GM18867 (cell line): Measurements from ENCODE around the gene UTP25.
A peak's percentile ranks its signal among the peaks of the same experiment; 100 is the strongest.

ENCODE experiments used
- ATAC-seq: cut with Tn5 transposase; IDR thresholded peaks from one replicate; pipeline ENCODE4 v1.9.1; 2021; ENCODE audit warnings: mild to moderate bottlenecking, moderate library complexity; ENCODE audit not compliant: unreplicated experiment

The UTP25 gene

GRCh38 chr1:209805341-209805781 is 22.4 kb upstream of the UTP25 start:
- ATAC-seq = no peak

DNA sequence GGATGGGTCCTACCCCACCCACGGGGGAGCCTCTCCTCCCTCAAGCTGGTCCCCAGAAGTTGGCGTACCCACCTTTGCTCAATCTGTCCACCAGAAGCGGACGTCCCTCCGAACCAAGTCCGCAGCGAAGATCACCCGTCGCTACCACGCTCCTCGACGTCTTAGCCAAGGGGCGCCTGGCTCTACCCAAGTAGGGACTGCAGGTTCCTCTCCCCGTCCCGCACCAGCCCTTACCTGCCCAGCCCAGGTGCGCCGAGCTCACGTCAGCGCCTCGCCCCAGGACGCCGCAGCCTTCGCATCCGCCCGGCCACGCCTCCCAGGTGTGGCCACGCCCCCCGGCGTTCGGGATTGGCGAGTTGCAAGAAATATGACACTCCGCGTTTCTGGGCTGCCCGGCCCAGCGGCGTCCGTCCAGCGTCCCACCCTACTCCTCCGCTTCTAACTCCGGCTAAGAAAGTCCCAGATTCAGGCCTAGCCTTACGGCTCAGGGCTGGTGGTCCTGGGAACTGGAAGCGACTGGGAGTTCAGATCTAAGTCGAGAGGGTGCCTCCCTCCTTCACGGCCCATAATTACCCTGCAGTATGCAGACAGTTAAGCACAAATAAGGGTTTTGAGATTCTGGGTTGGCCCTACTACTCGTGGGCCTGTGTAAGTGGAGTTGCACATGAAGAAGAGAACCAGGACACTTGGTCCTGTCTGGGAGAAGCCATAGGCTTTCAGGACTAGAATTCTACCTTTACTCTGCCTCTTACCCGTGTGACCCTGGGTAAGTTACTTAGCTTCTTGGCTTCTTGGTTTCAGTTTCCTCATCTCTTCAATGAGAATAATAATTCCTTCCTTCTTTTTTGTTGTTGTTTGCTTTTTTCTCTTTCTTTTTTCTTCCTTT is 21.7 kb upstream of the UTP25 start, which contains the start of gene IRF6:
IRF6 (minus strand) TSS at position 268 of the 886 bp plus-strand sequence. CDS start 4,729 bp downstream, outside the sequence.
- peak; percentile 95 for ATAC-seq

GRCh38 chr1:209807509-209807908 is 20.3 kb upstream of the UTP25 start:
- ATAC-seq = no peak

- no peak for ATAC-seq
Observed at GRCh38 chr1:209808059-209808581, 19.7 kb upstream of the UTP25 start.

DNA sequence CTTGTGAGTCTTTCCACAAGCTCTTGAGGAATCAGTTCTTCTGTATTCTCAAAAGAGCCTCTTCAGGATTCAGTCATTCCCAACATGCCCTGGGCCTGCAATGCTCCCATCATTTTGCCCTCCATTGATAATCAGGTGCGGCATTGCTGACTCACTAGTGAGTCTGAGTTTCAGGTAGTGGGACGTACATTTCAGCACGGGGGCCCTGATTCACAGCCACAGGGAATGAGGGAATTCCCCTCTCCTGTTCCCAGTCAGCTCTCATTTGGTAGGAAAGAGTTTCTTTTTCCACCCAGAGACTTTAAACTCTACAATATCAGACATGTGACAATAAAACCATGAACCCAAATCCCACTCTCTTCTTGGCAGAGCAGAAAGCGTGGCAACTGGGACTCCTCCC is 18.2 kb upstream of the UTP25 start:
- ATAC-seq = no peak

DNA sequence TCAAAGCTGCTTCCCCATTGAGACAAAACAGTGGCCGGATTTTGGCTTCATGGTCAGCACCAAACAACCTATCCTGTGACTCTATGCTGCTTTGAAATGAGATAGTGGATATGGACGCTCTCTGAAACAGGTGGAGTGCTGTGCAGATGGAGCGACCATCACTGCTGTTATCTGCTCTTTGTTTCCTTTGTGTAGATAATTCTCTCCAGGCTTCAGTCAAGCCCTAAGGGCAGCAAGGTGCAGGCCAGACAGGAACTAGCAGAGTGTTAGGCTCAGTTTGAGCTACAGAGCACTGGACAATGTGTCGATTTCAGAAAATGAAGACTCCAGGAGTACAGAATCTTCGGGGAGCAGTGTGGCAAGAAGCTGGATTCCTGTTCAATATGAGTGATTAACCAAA is 17.0 kb upstream of the UTP25 start:
- ATAC-seq = no peak

- ATAC-seq = no peak
Observed at GRCh38 chr1:209813902-209814301, 13.9 kb upstream of the UTP25 start.

DNA sequence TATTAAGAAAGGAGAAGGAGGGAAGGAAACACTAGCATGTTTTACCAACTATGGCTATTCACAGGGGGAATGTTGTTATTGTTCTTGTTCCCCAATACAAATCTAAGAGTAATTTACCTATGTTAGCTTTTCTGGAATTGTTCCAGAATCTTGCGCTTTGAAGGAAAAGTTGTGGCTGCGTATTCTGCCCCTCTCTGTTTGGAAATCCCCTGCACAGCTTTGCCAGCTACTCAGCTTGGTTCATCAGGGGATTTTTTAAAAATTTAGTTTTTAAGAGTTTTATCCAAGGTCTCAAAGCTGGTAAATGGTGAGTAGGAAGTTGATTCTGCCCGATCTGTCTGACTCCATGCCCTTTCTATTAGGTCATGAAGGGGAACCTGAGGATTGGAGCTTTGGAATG is 12.3 kb upstream of the UTP25 start:
- no peak for ATAC-seq

DNA sequence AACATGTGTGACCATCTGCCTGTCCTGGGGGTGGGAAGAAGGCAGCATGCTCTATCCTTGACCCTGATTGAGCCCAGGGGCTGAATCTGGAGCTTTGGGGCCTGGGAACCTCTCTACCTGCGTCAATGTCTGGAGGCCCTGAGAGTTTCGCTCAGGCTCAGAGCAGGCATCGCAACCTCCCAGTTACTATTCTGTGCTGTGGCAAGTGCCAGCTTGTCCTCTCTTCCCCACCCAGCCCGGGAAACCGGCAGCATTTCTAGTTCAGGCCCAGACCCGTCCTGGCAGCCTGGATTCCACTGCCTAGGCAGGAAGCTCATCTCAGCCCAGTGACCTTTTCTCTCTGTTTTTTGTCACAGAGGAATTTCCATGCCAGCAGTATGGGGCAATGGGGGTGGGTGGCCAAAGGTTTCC is 11.8 kb upstream of the UTP25 start:
- ATAC-seq = no peak

DNA sequence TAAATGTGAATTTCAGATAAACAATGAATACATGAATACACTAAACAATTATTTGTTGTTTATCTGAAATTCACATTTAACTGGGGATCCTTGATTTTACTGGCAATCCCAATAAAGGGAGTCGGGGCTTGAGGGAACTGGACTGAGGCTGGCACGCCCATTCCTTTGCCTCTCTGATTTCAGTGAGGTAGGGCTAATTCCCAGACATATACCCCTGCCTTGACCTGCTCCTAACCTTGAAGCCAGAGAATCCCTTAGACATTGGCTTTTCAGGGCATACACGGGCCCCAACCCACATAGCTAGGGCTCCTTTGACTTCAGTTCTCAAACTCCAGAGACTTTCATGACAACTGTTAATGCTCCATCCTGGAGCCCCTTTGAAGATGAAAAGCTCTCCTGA is 10.8 kb upstream of the UTP25 start:
- ATAC-seq = no peak

GRCh38 chr1:209817691-209818090 is 10.1 kb upstream of the UTP25 start:
- no peak for ATAC-seq

DNA sequence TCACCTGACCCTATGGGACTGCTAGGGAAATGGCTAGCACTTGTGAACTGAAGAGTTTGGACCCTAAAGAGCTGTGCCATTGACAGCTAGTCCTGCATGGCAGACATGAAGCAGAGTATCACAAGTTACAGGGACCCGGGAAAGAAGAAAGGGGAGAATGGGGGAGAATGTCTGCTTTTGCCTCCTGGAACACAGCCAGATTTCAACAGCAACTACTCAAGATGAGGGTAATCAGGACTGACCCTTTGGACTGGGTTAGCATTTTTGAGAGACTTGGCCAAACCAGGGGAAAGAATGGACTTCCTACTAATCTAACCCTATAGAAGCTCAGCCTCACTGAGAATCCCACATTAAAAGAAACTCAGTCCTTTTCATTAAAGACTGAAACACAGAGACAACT is 8.7 kb upstream of the UTP25 start:
- no peak for ATAC-seq

DNA sequence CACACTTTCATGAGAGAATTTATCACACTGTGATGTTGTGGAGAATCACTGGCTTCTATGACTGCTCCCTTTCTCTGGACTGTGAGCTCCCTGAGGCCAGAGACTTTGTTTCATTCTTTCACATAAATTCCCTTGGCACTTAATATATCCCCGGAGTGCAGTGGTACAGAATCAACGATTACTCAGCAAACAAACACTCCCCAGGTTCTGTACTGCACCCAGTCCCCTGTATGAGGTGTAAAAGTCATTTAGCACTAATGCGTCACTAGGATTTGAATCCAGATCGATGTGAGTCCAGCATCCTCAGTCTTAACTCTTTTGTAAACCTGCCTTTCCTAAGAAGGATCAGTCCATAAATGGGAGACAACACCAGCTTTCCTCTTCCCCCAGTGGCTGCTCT is 6.8 kb upstream of the UTP25 start:
- no peak for ATAC-seq

DNA sequence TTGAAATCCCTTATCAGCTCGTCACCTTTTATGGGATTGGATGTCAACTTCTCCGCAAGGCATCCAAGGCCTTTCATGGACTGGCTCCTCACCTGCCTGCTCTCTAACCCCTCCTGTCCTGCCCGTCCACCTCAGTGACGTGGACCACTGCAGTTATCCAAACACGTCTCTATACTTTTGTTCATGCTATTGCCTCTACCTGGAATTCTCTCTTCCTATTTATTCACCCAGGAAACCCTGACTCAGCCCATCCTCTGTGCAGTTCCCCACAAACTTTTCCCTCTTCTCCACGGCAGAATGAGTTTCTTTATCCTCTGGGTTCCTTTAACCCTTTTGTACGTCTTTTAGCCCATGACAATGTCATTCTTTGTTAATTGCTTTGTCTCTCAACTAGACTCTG is 5.1 kb upstream of the UTP25 start:
- no peak for ATAC-seq

GRCh38 chr1:209823143-209824041 is 4.4 kb upstream of the UTP25 start:
- ATAC-seq = peak; percentile 32

DNA sequence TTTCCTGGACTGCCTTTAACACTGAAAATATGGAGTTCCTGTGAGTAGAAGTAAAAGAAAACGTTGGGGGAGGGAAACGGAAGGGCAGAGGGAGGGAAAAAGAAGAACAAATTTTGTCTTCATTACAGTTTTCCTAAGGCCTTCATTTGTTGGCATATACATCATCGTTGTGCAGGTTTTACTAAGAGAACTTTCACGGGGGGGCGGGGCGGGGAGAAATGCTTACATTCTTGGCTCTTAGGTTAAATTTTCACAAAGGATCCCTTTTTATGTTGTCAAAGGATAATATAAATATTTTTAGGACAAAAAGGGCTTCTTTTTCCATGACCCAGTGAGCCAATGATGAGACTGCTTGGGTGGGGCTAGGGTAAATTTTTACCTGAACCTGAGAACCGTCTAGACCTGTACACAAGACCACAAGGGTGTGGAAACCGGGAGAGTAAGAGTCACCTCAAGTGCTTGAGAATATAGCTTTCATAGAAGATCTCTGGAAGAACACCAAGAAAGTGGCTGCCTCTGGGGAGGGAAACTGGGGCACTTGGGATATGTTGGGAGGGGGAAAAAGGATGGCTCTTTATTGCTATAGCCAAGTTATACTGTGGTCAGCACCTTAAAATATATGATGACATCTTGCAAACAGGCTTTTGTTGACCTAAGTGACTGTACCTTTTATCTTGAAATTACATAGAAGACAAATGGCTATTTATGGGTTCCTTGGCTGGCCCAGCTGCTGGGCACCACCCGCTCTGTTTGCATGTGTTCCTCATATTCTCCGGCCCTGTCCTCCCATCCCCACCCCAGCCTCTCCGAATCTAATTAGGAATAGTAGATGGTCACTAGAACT is 2.0 kb upstream of the UTP25 start:
- no peak for ATAC-seq

DNA sequence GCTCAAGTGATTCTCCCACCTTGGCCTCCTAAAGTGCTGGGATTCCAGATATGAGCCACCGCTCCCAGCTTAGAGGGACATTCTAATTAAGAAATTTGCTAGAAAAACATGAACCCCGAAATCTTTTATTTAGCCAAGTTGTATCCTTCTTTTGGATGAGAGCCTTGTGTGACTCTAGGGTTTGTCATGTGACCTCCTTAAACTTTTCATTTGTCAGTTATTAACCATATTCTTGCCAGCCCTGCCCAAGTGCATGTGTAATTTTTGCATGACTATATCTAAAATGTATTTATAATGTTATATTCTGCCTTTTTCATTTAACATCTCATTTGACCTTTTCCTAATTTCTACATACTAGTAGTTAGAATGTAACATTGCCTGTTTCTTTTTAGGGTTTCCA is 1.9 kb downstream of the UTP25 start:
- ATAC-seq = no peak

DNA sequence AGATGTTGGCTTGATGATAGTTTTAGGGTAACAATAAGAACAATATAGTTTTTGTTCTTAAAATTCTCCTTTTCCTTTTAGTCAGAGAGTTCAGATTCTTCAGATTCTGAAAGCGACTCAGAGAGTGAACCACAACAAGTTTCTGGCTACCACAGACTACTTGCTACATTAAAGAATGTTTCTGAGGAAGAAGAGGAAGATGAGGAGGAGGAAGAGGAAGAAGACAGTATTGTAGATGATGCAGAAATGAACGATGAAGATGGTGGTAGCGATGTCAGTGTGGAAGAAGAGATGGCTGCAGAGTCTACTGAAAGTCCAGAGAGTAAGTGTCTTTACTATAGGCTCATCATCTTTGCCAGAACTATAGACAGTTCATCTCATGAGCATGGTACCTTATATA is 3.0 kb downstream of the UTP25 start:
- ATAC-seq = no peak

GRCh38 chr1:209831615-209832014 is 3.8 kb downstream of the UTP25 start:
- no peak for ATAC-seq

DNA sequence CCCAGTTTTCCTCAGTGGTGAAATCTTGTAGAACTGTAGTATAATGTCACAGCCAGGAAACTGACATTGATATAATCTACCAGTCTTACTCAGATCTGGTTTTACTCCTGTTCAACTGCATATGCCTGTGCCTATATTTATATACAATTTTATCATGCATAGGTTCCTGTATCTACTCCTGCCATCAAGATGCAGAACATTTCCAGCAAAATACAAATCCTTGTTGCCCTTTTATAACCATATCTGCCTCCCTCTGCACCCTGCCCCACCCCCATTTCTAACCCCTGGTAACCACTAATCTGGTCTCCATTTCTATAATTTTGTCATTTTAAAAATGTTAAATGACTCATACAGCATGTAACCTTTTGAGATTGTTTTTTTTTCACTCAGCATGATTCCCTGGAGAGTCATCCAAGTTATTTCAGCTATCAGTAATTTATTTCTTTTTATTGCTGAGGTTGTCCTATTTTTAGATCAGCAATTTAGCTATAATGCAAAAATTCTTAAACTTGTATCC is 8.1 kb downstream of the UTP25 start:
- ATAC-seq = no peak
